ENCODE results near the gene ACBD3. TPM values are rescaled to one million over a fixed set of nuclear protein-coding genes. Genes with fewer than 3 reads are reported as not detected.

ACBD3 gene
- polyA plus RNA-seq, 1 of the 3 experiments (the other 2 are of a cell fraction): 17.8 TPM

GRCh38 chr1:226162898-226163297 lies 23.6 kb downstream of the ACBD3 start (continued):
- TF ChIP-seq REST (IDR thresholded peaks at IDR 0.05; ENCODE audit: low read depth, low read length) (no peak), MXI1 (IDR thresholded peaks at IDR 0.05; ENCODE audit: low read depth, low read length) (no peak), NRF1 (IDR thresholded peaks at IDR 0.05; ENCODE audit: low read depth, low read length) (no peak)

- H3K36me3 ChIP-seq (replicated peaks in 1 of 2; ENCODE audit: control insufficient read depth in 1 of 2, insufficient read depth in 2 of 2, low read length in 1 of 2): peaks cover 70 to 79% of the 10 kb centered on the region in 2 experiments
- no peak overlapping the region for H3K27ac ChIP-seq (ENCODE audit: low read depth in 2 of 2, low read length in 1 of 2)
- H3K27me3 ChIP-seq (ENCODE audit: insufficient read depth): no peaks in the 10 kb centered on the region
- POLR2A ChIA-PET: no interaction called here
- H3K79me2 ChIP-seq (ENCODE audit: insufficient read depth): peaks cover 83% of the 10 kb centered on the region
- 98% methylated on average over 7 of the region's 7 CpGs for WGBS (ENCODE audit: low lambda C conversion rate)
- TF ChIP-seq MEF2A (IDR thresholded peaks at IDR 0.05; ENCODE audit: borderline replicate concordance, low read depth): no peak
- TF ChIP-seq GATA2 (CRISPR knock-in tag; IDR thresholded peaks at IDR 0.05): no peak
- no peak overlapping the region for H3K4me2 ChIP-seq
- H3K9ac ChIP-seq: no peak overlapping the region
- H2AFZ ChIP-seq (ENCODE audit: low read depth): no peak overlapping the region
- peaks cover 9% of the 10 kb centered on the region; the same call in 1 of the 2 replicates for H4K20me1 ChIP-seq (ENCODE audit: insufficient read depth)
- no peak overlapping the region for H3K4me3 ChIP-seq (ENCODE audit: low read depth in 2 of 2, low read length in 1 of 2)
- no peaks in the 10 kb centered on the region for H3K4me1 ChIP-seq (ENCODE audit: control insufficient read depth in 1 of 2, insufficient read depth in 2 of 2, low read depth in 1 of 2, low read length in 1 of 2)
- CTCF ChIA-PET: interaction anchor here (1.1 to 1.5 kb wide), 3 partner anchors 14 to 38 kb away, joined by 3 to 4 read pairs (median 3); no protein-coding TSS in a partner anchor
- no peak for DNase-seq
- peaks cover 4% of the 10 kb centered on the region for H3F3A ChIP-seq (replicated peaks; ENCODE audit: insufficient read depth)
- no peaks in the 10 kb centered on the region for H3K9me2 ChIP-seq
- no peaks in the 10 kb centered on the region for H3K9me3 ChIP-seq
These were observed 27.6 kb downstream of the ACBD3 start for GRCh38 chr1:226158983-226159382.

- WGBS (ENCODE audit: low lambda C conversion rate): 100% methylated on average over 1 of the region's 1 CpG
These were observed 28.1 kb downstream of the ACBD3 start for GRCh38 chr1:226158457-226158856.

More at GRCh38 chr1:226158457-226158856, 28.1 kb downstream of the ACBD3 start:
- Histone ChIP-seq H3K9me3 (no peaks in the 10 kb centered on the region), H3K27ac (ENCODE audit: low read depth in 2 of 2, low read length in 1 of 2) (no peak overlapping the region; a peak in 1 of 4 replicates), H3K36me3 (replicated peaks in 1 of 2; ENCODE audit: control insufficient read depth in 1 of 2, insufficient read depth in 2 of 2, low read length in 1 of 2) (peaks cover 70 to 82% of the 10 kb centered on the region in 2 experiments), H3K27me3 (ENCODE audit: insufficient read depth) (no peaks in the 10 kb centered on the region), H3K4me1 (ENCODE audit: control insufficient read depth in 1 of 2, insufficient read depth in 2 of 2, low read depth in 1 of 2, low read length in 1 of 2) (no peaks in the 10 kb centered on the region), H3K9me2 (no peaks in the 10 kb centered on the region), H3K4me2 (no peak overlapping the region), H3K4me3 (ENCODE audit: low read depth in 2 of 2, low read length in 1 of 2) (no peak overlapping the region), H4K20me1 (ENCODE audit: insufficient read depth) (peaks cover 9% of the 10 kb centered on the region; the same call in 1 of the 2 replicates), H3F3A (replicated peaks; ENCODE audit: insufficient read depth) (peaks cover 4% of the 10 kb centered on the region), H3K9ac (no peak overlapping the region), H2AFZ (ENCODE audit: low read depth) (no peak overlapping the region), H3K79me2 (ENCODE audit: insufficient read depth) (peaks cover 77% of the 10 kb centered on the region)
- ChIA-PET POLR2A (no interaction called here), CTCF (no interaction called here)
- DNase-seq: no peak
- no peak for TF ChIP-seq USF1 (IDR thresholded peaks at IDR 0.05; ENCODE audit: borderline replicate concordance, low read depth)
- no peak for TF ChIP-seq MXI1 (IDR thresholded peaks at IDR 0.05; ENCODE audit: low read depth, low read length)
- no peak for TF ChIP-seq REST (IDR thresholded peaks at IDR 0.05; ENCODE audit: low read depth, low read length)
- TF ChIP-seq RFX5 (IDR thresholded peaks at IDR 0.05; ENCODE audit: low read length): no peak
- TF ChIP-seq RXRA (IDR thresholded peaks at IDR 0.05; ENCODE audit: borderline replicate concordance, low read depth): no peak
- no peak for TF ChIP-seq USF2 (IDR thresholded peaks at IDR 0.05; ENCODE audit: borderline replicate concordance, low read depth, low read length)
- no peak for TF ChIP-seq MAX (IDR thresholded peaks at IDR 0.05; ENCODE audit: low read depth)
- no peak for TF ChIP-seq ELF1 (IDR thresholded peaks at IDR 0.05)
- TF ChIP-seq EP300 (IDR thresholded peaks at IDR 0.05; ENCODE audit: borderline replicate concordance in 1 of 2, low read depth in 1 of 2, low read length in 1 of 2): no peak
- no peak for TF ChIP-seq GABPA (IDR thresholded peaks at IDR 0.05; ENCODE audit: low read depth)
- no peak for TF ChIP-seq JUND (IDR thresholded peaks at IDR 0.05)
- no peak for TF ChIP-seq YY1 (IDR thresholded peaks at IDR 0.05; ENCODE audit: low read depth)
- TF ChIP-seq POLR2AphosphoS5 (IDR thresholded peaks at IDR 0.05; ENCODE audit: low read depth, low read length): no peak
